HG02981 (cell line): Measurements from ENCODE around the gene MRPL49.

Source experiments
- ATAC-seq: cut with Tn5 transposase; IDR thresholded peaks from one replicate; pipeline ENCODE4 v1.9.1; 2021; ENCODE audit warnings: mild to moderate bottlenecking, moderate library complexity; ENCODE audit not compliant: unreplicated experiment

Gene MRPL49

DNA sequence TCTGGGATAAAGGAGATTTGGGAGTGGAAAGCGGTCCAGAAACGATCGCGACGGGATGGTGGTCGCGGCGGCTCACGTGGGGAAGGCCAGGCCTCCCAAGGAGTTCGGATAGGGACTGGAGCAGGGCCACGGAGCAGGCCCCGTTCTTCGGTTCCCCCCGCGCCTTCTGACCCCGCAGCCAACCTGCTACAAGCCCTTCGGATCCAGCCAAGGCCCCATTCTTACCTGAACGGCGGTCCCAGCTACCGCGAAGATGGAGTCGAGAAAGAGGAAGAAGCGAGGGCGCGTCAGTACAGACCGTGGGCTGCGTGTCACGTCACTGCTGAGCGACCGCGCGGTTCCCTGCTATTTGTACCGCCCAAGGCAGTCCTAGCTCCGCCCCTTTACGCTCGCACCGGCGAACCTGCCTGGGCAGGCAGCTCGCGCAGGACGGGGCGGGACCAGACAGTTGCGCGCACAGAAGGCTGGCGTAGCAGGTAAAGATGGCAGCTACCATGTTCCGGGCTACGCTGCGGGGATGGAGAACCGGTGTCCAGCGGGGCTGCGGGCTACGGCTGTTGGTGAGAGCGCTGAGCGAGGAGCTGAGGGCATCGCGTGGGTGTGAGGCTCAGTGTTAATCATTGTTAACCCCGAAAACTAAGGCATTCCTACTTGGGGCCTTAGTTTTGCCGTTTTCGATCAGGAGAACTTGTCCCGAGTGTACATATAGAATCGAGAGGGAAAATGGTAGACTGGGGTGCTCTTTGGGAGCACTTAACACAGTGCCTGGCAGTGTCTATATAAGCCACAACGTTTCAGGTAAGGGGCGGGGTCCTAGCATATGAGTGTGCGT, at the start of gene MRPL49, which contains the start of gene FAU:
Gene MRPL49 (plus strand): TSS at position 457 of the 832 bp plus-strand sequence. CDS start 26 bp downstream, at position 483.
Gene FAU (minus strand): TSS at position 270 of the 832 bp plus-strand sequence. CDS start 321 bp downstream, outside the sequence.
- ATAC-seq: peak; percentile 59

DNA sequence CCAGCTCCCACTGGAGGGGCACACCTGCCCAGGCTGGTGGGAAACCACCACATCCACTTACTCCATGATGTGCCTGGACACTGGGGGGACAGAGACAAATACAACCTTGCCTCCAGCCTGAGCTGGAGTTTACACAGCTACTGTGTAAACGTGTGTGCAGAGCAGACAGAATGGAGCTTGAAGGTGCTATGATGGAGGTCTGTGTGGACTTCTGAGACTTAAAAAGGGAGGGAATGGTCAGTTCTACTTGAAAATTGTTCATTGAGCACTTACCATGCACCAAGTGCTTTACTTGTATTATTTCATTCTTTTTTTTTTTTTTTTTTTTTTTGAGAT, 49.5 kb upstream of the MRPL49 start:
- ATAC-seq: no peak

DNA sequence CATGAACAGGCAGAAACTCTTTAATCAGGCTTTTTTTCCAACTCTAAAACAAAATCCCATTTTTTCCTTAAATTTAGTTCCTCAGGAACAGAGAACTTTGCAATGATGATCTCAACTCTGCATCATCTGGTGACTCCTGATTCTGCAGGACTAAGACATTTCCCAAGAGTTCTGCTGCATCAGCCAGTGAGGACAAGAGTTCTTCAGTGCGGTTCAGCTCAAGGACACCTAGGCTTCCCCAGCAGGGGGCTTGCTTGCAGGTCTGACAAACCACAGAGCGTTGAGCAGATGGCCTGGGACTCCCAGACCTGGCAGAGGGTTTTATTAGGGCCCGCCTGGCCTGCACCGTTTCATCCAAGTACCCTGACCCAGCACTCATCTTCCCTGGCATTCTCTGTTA, 44.7 kb upstream of the MRPL49 start:
- no peak for ATAC-seq

- ATAC-seq: no peak
Measured at GRCh38 chr11:65078151-65078550, 44.0 kb upstream of the MRPL49 start.

GRCh38 chr11:65078786-65079342, 43.3 kb upstream of the MRPL49 start:
- ATAC-seq: no peak

GRCh38 chr11:65083134-65083833, 38.8 kb upstream of the MRPL49 start:
- ATAC-seq: no peak

- peak; percentile 67 for ATAC-seq
Measured at GRCh38 chr11:65083834-65084597, 38.1 kb upstream of the MRPL49 start, which contains the start of the genes CDCA5 and ZFPL1. TSS of gene CDCA5 (minus strand) at chr11:65084040. CDS start at chr11:65083978, 62 bp downstream. TSS of gene ZFPL1 (plus strand) at chr11:65084222. CDS start at chr11:65084699, 477 bp downstream.

DNA sequence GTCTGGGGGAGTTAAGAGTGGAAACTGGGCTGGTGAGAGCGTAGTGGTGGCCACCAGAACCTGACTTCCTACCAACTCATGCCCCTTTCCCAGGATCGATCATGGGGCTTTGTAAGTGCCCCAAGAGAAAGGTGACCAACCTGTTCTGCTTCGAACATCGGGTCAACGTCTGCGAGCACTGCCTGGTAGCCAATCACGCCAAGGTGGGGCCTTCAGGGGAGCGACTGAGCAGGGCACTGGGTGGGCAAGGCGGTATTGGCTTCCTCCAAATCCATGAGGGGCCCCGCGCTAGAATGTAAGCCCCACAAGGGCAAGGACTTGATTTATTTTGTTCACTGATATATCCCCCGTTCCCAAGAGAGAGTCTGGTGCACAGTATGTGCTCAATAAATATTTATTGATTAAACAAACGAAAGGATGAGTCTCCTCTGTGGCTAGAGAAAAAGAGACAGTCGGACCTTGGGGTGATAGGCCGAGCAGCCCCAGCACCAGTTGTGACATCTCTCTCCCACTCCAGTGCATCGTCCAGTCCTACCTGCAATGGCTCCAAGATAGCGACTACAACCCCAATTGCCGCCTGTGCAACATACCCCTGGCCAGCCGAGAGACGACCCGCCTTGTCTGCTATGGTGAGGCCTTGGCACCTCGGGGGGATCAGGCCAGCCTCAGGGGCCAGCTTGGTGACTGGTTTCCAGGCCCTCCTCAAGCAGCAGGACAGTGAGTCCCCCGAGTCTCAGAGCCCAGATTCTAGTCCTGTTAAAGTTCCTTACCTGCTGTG, 37.3 kb upstream of the MRPL49 start:
- ATAC-seq: no peak

GRCh38 chr11:65085446-65085845, 36.7 kb upstream of the MRPL49 start:
- ATAC-seq: no peak

DNA sequence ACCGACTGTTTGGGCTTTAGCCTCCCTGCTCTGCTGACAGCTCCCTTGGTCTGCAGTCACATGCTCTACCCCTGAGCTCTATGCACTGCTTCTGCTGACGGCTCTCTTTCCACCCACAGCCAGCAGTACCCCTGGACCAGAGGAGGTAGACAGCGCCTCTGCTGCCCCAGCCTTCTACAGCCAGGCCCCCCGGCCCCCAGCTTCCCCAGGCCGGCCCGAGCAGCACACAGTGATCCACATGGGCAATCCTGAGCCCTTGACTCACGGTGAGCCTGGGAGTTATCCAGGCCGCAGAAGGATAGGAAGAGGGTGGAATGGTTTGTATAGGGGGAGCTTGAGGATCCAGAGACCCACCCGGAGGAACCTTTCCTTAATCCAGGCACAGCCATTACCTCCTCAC, 35.3 kb upstream of the MRPL49 start:
- ATAC-seq: no peak

GRCh38 chr11:65087216-65087615, 34.9 kb upstream of the MRPL49 start:
- ATAC-seq: no peak

DNA sequence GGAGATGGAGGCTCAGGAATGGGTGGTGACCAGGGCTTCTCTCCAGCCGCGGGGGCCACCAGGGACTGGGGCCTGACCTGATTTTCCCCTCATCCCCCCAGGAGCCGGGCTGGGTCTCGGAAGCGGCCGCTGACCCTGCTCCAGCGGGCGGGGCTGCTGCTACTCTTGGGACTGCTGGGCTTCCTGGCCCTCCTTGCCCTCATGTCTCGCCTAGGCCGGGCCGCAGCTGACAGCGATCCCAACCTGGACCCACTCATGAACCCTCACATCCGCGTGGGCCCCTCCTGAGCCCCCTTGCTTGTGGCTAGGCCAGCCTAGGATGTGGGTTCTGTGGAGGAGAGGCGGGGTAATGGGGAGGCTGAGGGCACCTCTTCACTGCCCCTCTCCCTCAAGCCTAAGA, 34.3 kb upstream of the MRPL49 start:
- ATAC-seq: no peak

GRCh38 chr11:65089621-65090020, 32.5 kb upstream of the MRPL49 start:
- ATAC-seq: no peak

DNA sequence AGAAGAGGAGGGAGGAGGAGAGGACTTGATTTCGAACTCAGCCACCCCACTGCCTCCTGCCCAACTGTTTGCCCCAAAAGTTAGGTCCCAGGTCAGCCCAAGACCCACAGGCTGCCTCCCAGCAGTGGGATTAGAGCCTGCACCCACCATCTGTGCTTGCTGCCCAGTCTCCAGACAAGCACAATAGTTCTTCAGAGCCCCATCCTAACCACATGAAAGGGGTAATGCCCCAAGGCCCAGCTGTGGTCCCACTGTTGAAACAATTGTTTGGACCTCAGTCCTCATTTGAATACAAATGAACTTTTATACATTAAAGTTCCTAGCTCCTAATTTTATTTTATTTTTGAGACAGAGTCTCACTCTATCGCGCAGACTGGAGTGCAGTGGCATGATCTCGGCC, 31.5 kb upstream of the MRPL49 start:
- ATAC-seq: no peak

GRCh38 chr11:65095427-65095826, 26.7 kb upstream of the MRPL49 start:
- no peak for ATAC-seq

DNA sequence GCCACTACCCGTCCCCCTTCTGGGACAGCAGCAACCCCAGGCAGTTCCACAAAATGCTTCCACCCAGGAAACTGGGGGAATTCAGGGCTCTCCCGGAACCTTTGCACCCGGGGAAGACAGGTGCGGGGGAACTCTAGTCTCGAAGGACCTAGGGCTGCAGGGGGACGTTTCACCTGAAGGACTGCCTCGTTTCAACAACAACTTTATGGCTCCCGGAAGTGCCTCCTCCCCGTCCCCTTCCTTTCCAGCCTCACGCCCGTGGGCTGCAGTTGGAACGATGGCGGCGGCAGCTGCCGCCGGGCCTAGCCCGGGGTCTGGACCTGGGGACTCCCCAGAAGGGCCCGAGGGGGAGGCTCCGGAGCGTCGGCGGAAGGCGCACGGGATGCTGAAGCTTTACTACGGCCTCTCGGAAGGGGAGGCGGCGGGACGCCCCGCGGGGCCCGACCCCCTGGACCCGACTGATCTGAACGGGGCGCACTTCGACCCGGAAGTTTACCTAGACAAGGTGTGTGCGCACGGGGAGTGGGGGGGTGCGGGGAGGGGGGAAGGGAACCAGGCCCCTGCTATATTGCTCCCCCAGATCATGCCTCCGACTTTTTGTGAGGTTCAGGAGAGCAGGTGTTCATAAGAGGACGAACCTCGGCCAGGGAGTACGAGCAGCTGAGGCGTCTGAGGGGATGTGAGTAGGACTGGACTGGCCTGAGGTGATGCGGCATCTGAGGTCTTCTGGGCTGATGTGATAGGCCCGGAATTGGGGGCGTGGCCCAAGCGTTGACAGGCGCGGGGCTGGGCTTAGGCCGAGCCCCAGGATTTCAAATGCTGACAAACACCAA, 25.9 kb upstream of the MRPL49 start, which contains the start of gene VPS51:
Gene VPS51 (plus strand): TSS at position 241 of the 833 bp plus-strand sequence. CDS start 37 bp downstream, at position 278.
- peak; percentile 86 for ATAC-seq

DNA sequence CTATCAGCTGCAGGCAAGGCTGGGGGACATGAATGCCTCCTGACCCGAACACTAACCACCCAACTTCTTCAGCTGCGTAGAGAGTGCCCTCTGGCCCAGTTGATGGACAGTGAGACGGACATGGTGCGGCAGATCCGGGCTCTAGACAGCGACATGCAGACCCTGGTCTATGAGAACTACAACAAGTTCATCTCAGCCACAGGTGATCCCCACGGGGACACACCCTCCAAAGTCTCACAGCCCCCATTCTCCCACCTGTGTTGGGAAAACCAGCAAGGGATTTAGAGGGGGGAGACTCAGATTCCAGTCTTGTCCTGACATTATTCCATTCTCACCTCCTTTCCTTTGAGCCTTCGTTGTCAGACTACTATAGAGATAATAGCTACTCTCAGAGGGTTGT, 25.2 kb upstream of the MRPL49 start:
- no peak for ATAC-seq

GRCh38 chr11:65100674-65101350, 21.3 kb upstream of the MRPL49 start:
- ATAC-seq: no peak
